Stimulated activated CD4-positive, alpha-beta T cell treated with anti-CD3 and anti-CD28 coated beads, Interleukin-1b, Interleukin-23, amount 100 ng/mL, for 4 hours (primary cell): Measurements from ENCODE around the gene ZNF622.

ENCODE experiments used
- DNase-seq, 2 donors: peaks; one replicate each; pipeline ENCODE4 v3.0.0-alpha.2; 2020; ENCODE audit warnings: low read depth in 2 of 2

Gene ZNF622

GRCh38 chr5:16430349-16431089, 35.1 kb downstream of the ZNF622 start:
- no peak for DNase-seq

- DNase-seq = no peak
Observed at GRCh38 chr5:16428359-16428758, 37.2 kb downstream of the ZNF622 start.

DNA sequence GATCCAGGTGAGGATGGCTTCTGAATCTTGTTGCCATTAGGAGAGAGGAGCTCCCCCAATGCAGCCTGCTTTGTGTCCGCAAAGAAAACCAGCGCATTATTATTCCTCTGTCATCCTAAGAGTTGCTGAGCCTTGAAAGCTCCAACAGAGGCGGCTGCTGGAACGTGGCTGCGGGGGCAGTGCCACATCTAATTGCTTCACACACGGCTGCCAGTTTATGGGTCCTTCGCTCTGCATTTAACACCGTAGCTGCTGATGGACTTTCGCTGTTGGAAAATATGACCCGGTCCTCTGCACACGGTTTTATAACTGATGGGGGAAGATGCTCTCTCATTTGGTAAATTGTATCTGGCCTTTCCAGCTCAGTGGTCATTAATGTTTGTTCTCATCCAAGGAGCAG, 38.0 kb downstream of the ZNF622 start:
- DNase-seq = no peak

GRCh38 chr5:16418471-16418922, 47.1 kb downstream of the ZNF622 start:
- no peak for DNase-seq

DNA sequence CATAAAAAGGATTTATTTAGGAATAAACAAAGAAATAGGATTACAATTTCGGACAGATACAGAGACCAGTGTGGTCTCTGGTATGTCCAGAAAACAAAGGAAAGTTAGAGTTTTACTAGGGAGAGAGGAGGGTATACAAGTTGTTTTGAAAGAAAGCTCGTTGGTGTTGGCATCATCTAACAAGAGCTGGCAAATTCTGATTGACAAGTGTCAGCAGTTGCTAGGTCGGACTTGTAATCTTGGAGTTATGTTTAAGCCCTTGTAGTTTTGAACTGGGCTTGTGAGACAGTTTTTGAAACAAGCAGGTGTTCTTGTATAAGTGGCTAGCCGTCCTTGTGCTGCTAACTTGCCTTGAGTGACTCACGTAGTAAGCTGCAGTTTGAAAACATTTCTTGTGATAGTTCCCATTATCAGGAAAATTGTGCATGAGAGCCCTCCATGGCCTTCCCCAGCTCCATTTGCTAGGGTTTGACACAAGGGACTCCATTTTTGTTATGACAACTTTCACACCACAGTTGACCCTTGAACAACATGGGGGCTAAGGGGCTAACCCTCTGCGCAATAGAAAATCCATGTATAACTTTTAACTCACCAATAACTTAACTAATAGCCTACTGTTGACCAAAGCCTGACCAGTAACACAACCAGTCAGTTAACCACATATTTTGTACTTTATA, 48.1 kb downstream of the ZNF622 start:
- no peak for DNase-seq

DNA sequence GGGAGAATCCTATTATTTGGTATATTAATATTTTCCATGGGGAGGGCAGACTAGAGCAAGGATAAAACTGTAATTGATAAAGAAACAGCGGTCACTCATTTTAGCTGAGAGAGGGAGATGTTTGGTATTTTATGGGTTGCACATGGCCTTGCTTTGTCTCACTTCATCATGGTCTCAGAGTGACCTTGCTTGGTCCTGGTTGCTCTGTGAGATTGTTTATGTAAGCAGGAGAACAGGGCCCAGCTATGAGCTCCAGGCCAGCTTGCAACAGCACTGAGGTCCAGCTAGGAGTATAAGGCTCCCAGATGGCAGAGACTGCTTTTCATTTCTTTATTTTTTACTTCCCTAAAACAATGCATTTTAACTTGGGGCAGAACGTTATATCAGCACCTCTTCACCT, 50.7 kb downstream of the ZNF622 start:
- DNase-seq = no peak

DNA sequence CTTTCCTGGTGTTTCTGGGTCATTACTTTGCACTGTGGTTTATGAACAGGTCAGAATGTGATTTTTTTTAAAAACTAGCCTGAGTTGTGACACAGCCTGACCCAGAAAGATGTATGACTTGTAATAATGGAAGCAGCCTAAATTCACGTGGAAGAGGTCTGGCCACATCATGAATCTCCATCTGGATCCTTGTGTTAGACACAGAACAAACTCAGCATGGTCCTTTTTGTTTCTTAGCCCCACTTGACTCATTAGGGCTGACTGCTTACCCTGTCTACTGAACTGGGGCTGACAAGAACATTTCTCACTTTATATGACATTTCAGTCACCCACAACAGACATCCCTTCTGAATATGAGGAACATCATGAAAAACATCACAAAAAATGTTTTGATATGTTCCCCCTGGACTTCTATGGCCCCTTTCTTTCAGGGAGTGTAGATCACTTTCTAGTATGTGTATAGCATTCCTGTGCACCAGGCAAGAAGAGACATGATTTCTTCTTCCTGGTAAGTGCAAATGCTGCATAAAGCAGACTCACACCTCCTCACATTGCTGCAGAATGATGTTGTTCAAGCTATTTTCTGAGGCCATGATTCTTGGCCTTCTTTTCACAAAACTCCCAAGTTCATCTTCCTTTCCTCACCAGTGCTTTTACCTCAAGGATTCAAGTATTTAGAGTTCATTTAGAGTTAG, 52.3 kb downstream of the ZNF622 start:
- no peak for DNase-seq

DNA sequence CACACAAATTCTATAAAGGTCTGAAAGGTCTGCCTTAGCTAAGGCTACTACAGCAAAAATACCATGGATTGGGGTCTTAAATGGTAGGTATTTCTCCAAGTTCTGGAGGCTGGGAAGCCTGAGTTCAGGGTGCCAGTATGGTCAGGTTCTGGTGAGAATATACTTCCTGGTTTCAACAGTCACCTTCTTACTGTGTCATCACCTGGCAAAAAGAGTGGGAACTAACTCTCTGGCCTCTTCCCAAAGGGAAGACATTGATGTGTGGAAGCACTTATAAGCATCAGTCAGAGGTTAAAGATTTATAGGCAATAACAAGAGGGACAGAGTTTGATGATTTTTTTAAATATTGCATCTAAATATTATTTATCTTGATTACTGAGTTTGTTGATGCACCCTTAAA, 53.0 kb downstream of the ZNF622 start:
- no peak for DNase-seq

- DNase-seq = no peak
Observed at GRCh38 chr5:16411741-16412455, 53.7 kb downstream of the ZNF622 start.

- no peak for DNase-seq
Observed at GRCh38 chr5:16411235-16411634, 54.4 kb downstream of the ZNF622 start.

DNA sequence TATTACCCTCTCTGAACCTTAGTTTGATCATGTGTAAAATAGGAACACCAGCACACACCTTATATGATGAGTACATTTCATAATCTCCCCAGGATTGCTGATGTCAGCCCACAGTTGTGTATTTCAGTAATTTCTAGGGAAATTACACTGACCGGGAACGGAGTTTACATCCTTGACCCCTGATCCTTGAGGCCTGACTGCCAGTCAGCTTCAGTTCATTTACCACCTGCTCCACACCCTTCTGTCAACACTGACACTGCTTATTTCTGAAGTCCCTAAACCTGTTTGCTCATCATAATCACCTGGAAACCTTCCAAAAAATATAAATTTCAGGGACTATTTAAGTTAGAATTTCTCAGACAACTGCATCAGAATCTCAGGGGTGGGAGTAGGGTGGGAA, 55.3 kb downstream of the ZNF622 start:
- DNase-seq = no peak

DNA sequence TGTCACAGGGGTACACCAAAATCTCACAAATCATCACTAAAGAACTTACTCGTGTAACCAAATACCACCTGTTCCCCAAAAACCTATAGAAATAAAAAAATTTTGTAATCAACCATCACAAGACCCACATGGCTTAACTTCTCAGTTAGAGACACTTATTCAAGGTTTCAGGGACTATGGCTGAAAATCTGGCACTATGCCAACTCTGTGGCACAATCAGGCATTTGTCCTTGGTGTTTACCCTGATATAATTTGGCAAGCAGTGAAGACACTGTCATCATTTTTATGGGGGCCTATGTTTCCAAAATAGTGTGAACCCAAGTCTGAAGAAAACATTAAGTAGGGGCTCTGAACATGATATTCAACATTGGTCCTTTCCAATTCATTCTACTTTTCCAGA, 59.0 kb downstream of the ZNF622 start:
- DNase-seq = no peak

DNA sequence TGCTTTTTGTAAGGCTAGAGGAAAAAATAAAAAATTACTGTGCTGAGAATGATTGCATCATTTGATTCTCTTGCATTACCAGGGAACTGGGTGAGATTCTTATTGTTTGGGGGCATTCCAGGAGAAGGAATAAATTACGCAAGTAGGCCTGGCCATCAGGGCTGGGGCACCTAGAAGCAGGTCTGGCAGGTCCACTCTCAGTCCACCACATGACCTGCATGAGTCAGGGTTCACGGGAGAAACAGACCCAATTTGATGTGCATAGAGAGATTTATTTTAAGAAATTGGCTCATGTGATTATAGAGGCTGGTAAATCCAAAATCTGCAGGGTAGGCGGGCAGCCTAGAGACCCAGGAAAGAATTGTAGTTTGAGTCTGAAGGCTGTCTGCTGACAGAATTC, 59.6 kb downstream of the ZNF622 start:
- DNase-seq = no peak
